HL-60/S4 treated with phorbol 12-myristate 13-acetate at 8.2 ng/mL for 4 days and 3 days (cell line): Measurements from ENCODE around the gene THSD7A.

ENCODE experiments used
- in situ Hi-C: fragments of 300-500 bp; cut with MboI; formaldehyde crosslinking; loops from 2 replicates; pipeline ENCODE4 v1.15.0; 2022; ENCODE audit warnings: low sequenced_read_pairs

Gene THSD7A

GRCh38 chr7:11430112-11430511 lies 401.9 kb downstream of the THSD7A start:
- in situ Hi-C loops: loop anchor here (25.0 kb wide), 1 partner anchor 407 kb away; the partner anchor contains the start of gene THSD7A

- in situ Hi-C loops: loop anchor here (25.0 kb wide), 1 partner anchor 408 kb away; the partner anchor contains the start of gene THSD7A
These were observed 403.0 kb downstream of the THSD7A start for GRCh38 chr7:11428877-11429581.

GRCh38 chr7:11427686-11428273 lies 404.2 kb downstream of the THSD7A start:
- in situ Hi-C loops: loop anchor here (25.0 kb wide), 1 partner anchor 410 kb away; the partner anchor contains the start of gene THSD7A

GRCh38 chr7:11424006-11424405 lies 408.0 kb downstream of the THSD7A start:
- in situ Hi-C loops: no loop called here

GRCh38 chr7:11420049-11420448 lies 411.9 kb downstream of the THSD7A start:
- in situ Hi-C loops: no loop called here

GRCh38 chr7:11416641-11417458 lies 415.1 kb downstream of the THSD7A start:
- in situ Hi-C loops: no loop called here

- in situ Hi-C loops: no loop called here
These were observed 416.9 kb downstream of the THSD7A start for GRCh38 chr7:11415101-11415500.

GRCh38 chr7:11413901-11414300 lies 418.1 kb downstream of the THSD7A start:
- in situ Hi-C loops: no loop called here

GRCh38 chr7:11412036-11412435 lies 420.0 kb downstream of the THSD7A start:
- in situ Hi-C loops: no loop called here

GRCh38 chr7:11410656-11411644 lies 421.0 kb downstream of the THSD7A start:
- in situ Hi-C loops: no loop called here

GRCh38 chr7:11404355-11404754 lies 427.6 kb downstream of the THSD7A start:
- in situ Hi-C loops: no loop called here

- in situ Hi-C loops: no loop called here
These were observed 428.2 kb downstream of the THSD7A start for GRCh38 chr7:11403781-11404180.

- in situ Hi-C loops: loop anchor here (25.0 kb wide), 1 partner anchor 1093 kb away; no protein-coding TSS in a partner anchor
These were observed 437.6 kb downstream of the THSD7A start for GRCh38 chr7:11394438-11394837.

- in situ Hi-C loops: loop anchor here (25.0 kb wide), 1 partner anchor 1108 kb away; no protein-coding TSS in a partner anchor
These were observed 452.4 kb downstream of the THSD7A start for GRCh38 chr7:11379641-11380040.

GRCh38 chr7:11376529-11376928 lies 455.5 kb downstream of the THSD7A start:
- in situ Hi-C loops: loop anchor here (25.0 kb wide), 1 partner anchor 1111 kb away; no protein-coding TSS in a partner anchor

GRCh38 chr7:11374629-11375028 lies 457.4 kb downstream of the THSD7A start:
- in situ Hi-C loops: loop anchor here (25.0 kb wide), 1 partner anchor 1113 kb away; no protein-coding TSS in a partner anchor

- in situ Hi-C loops: no loop called here
These were observed 458.4 kb downstream of the THSD7A start for GRCh38 chr7:11373546-11374142.

GRCh38 chr7:11369696-11370095 lies 462.3 kb downstream of the THSD7A start:
- in situ Hi-C loops: no loop called here

GRCh38 chr7:11366118-11366517 lies 465.9 kb downstream of the THSD7A start:
- in situ Hi-C loops: no loop called here

GRCh38 chr7:11358637-11359036 lies 473.4 kb downstream of the THSD7A start:
- in situ Hi-C loops: no loop called here
